ENCODE data around the gene NAT14. TPM values are rescaled to one million over a fixed set of nuclear protein-coding genes. Genes with fewer than 3 reads are reported as not detected.

The NAT14 gene
- polyA plus RNA-seq, 1 of the 3 experiments (the other 2 are of a cell fraction) = 89.9 TPM

GRCh38 chr19:55478364-55478763, 6.6 kb upstream of the NAT14 start:
- TF ChIP-seq RXRA (IDR thresholded peaks at IDR 0.05; ENCODE audit: borderline replicate concordance, low read depth) (no peak), TCF12 (IDR thresholded peaks at IDR 0.05) (no peak), RCOR1 (IDR thresholded peaks at IDR 0.05; ENCODE audit: low read length) (no peak), USF2 (IDR thresholded peaks at IDR 0.05; ENCODE audit: borderline replicate concordance, low read depth, low read length) (no peak), RFX5 (IDR thresholded peaks at IDR 0.05; ENCODE audit: low read length) (no peak), MEF2A (IDR thresholded peaks at IDR 0.05; ENCODE audit: borderline replicate concordance, low read depth) (no peak), FOSL2 (IDR thresholded peaks at IDR 0.05; ENCODE audit: borderline replicate concordance, low read depth) (no peak), FOXJ3 (CRISPR knock-in tag; IDR thresholded peaks at IDR 0.05) (no peak), MXI1 (IDR thresholded peaks at IDR 0.05; ENCODE audit: low read depth, low read length) (no peak), SIN3A (IDR thresholded peaks at IDR 0.05; ENCODE audit: borderline replicate concordance, low read depth, low read length) (no peak), POLR2AphosphoS5 (IDR thresholded peaks at IDR 0.05; ENCODE audit: low read depth, low read length) (no peak), SMC3 (IDR thresholded peaks at IDR 0.05; ENCODE audit: low read depth, low read length) (no peak), ELF1 (IDR thresholded peaks at IDR 0.05) (no peak)
- TF ChIP-seq, protein P1, sequence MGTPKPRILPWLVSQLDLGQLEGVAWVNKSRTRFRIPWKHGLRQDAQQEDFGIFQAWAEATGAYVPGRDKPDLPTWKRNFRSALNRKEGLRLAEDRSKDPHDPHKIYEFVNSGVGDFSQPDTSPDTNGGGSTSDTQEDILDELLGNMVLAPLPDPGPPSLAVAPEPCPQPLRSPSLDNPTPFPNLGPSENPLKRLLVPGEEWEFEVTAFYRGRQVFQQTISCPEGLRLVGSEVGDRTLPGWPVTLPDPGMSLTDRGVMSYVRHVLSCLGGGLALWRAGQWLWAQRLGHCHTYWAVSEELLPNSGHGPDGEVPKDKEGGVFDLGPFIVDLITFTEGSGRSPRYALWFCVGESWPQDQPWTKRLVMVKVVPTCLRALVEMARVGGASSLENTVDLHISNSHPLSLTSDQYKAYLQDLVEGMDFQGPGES (IDR thresholded peaks at IDR 0.05; ENCODE audit: low read depth, low read length) = no peak
- TF ChIP-seq, protein P2, sequence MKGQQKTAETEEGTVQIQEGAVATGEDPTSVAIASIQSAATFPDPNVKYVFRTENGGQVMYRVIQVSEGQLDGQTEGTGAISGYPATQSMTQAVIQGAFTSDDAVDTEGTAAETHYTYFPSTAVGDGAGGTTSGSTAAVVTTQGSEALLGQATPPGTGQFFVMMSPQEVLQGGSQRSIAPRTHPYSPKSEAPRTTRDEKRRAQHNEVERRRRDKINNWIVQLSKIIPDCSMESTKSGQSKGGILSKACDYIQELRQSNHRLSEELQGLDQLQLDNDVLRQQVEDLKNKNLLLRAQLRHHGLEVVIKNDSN (IDR thresholded peaks at IDR 0.05; ENCODE audit: borderline replicate concordance, low read depth) = no peak
- TF ChIP-seq, protein P3, sequence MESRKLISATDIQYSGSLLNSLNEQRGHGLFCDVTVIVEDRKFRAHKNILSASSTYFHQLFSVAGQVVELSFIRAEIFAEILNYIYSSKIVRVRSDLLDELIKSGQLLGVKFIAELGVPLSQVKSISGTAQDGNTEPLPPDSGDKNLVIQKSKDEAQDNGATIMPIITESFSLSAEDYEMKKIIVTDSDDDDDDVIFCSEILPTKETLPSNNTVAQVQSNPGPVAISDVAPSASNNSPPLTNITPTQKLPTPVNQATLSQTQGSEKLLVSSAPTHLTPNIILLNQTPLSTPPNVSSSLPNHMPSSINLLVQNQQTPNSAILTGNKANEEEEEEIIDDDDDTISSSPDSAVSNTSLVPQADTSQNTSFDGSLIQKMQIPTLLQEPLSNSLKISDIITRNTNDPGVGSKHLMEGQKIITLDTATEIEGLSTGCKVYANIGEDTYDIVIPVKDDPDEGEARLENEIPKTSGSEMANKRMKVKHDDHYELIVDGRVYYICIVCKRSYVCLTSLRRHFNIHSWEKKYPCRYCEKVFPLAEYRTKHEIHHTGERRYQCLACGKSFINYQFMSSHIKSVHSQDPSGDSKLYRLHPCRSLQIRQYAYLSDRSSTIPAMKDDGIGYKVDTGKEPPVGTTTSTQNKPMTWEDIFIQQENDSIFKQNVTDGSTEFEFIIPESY (IDR thresholded peaks at IDR 0.05; ENCODE audit: borderline replicate concordance, low read depth) = no peak
- TF ChIP-seq, protein P4, sequence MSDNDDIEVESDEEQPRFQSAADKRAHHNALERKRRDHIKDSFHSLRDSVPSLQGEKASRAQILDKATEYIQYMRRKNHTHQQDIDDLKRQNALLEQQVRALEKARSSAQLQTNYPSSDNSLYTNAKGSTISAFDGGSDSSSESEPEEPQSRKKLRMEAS (IDR thresholded peaks at IDR 0.05; ENCODE audit: low read depth) = no peak
- Histone ChIP-seq H3K27ac (ENCODE audit: low read depth in 2 of 2, low read length in 1 of 2) (no peak overlapping the region), H3K36me3 (replicated peaks in 1 of 2; ENCODE audit: control insufficient read depth in 1 of 2, insufficient read depth in 2 of 2, low read length in 1 of 2) (peaks cover 0 to 7% of the 10 kb centered on the region in 2 experiments), H3K4me3 (ENCODE audit: low read depth in 2 of 2, low read length in 1 of 2) (peak overlapping the region in 1 of 2 experiments; percentile 79; a peak in 1 of 4 replicates), H3F3A (replicated peaks; ENCODE audit: insufficient read depth) (peaks cover 11% of the 10 kb centered on the region), H4K20me1 (ENCODE audit: insufficient read depth) (no peaks in the 10 kb centered on the region), H3K4me2 (peak overlapping the region; percentile 91), H3K4me1 (ENCODE audit: control insufficient read depth in 1 of 2, insufficient read depth in 2 of 2, low read depth in 1 of 2, low read length in 1 of 2) (peaks cover 11 to 16% of the 10 kb centered on the region in 2 experiments; a peak in 2 of 4 replicates), H3K9me3 (no peaks in the 10 kb centered on the region), H3K79me2 (ENCODE audit: insufficient read depth) (peaks cover 31% of the 10 kb centered on the region), H2AFZ (ENCODE audit: low read depth) (no peak overlapping the region), H3K27me3 (ENCODE audit: insufficient read depth) (no peaks in the 10 kb centered on the region), H3K9me2 (no peaks in the 10 kb centered on the region), H3K9ac (no peak overlapping the region)
- POLR2A ChIA-PET = no interaction called here
- no peak for DNase-seq
- CTCF ChIA-PET = interaction anchor here (5.7 to 7.8 kb wide), 2 partner anchors 11 to 26 kb away, joined by 45 to 46 read pairs; no protein-coding TSS in a partner anchor
- 96% methylated on average over 12 of the region's 12 CpGs for WGBS (ENCODE audit: low lambda C conversion rate)

Measured in SK-N-SH (cell line).